ENCODE measurements around the gene KCNJ6.
A peak's percentile ranks its signal among the peaks of the same experiment; 100 is the strongest.
"Not testable (repeated sequence)": the region's sequence is repeated elsewhere in the genome, so short reads cannot be mapped to it uniquely, and the experiment has no call there.

The KCNJ6 gene

GRCh38 chr21:37644636-37645035 lies 271.6 kb downstream of the KCNJ6 start:
- ATAC-seq (no peak), DNase-seq (ENCODE audit: low spot score in 2 of 2) (no peak)
- Mint-ChIP-seq H3K27ac (no peak overlapping the region), H3K4me1 (no peaks in the 10 kb centered on the region), H3K4me3 (no peak overlapping the region), H3K9me3 (no peaks in the 10 kb centered on the region), H3K36me3 (no peaks in the 10 kb centered on the region)

- H3K36me3 Mint-ChIP-seq; H3K9me3 Mint-ChIP-seq; DNase-seq (ENCODE audit: low spot score in 2 of 2); H3K4me3 Mint-ChIP-seq; H3K4me1 Mint-ChIP-seq; H3K27ac Mint-ChIP-seq; ATAC-seq: not testable (repeated sequence)
Observed at GRCh38 chr21:37643862-37644261, 272.4 kb downstream of the KCNJ6 start.

- no peaks in the 10 kb centered on the region for H3K36me3 Mint-ChIP-seq
- no peak overlapping the region for H3K4me3 Mint-ChIP-seq
- ATAC-seq (peak; percentile 73), DNase-seq (ENCODE audit: low spot score in 2 of 2) (no peak)
- no peaks in the 10 kb centered on the region for H3K4me1 Mint-ChIP-seq
- H3K9me3 Mint-ChIP-seq, result no peaks in the 10 kb centered on the region
- no peak overlapping the region for H3K27ac Mint-ChIP-seq
Observed at GRCh38 chr21:37642493-37642892, 273.8 kb downstream of the KCNJ6 start.

- DNase-seq (ENCODE audit: low spot score in 2 of 2), result no peak
- Mint-ChIP-seq H3K4me3 (no peak overlapping the region), H3K4me1 (no peaks in the 10 kb centered on the region), H3K27ac (no peak overlapping the region), H3K36me3 (no peaks in the 10 kb centered on the region), H3K9me3 (no peaks in the 10 kb centered on the region)
- ATAC-seq, result no peak
Observed at GRCh38 chr21:37639756-37640155, 276.5 kb downstream of the KCNJ6 start.

GRCh38 chr21:37636152-37636860 lies 280.0 kb downstream of the KCNJ6 start:
- H3K9me3 Mint-ChIP-seq, result no peaks in the 10 kb centered on the region
- H3K4me1 Mint-ChIP-seq, result no peaks in the 10 kb centered on the region
- no peak overlapping the region for H3K27ac Mint-ChIP-seq
- no peaks in the 10 kb centered on the region for H3K36me3 Mint-ChIP-seq
- H3K4me3 Mint-ChIP-seq, result no peak overlapping the region
- ATAC-seq (no peak), DNase-seq (ENCODE audit: low spot score in 2 of 2) (no peak)

- Mint-ChIP-seq H3K4me1 (no peaks in the 10 kb centered on the region), H3K36me3 (no peaks in the 10 kb centered on the region), H3K4me3 (no peak overlapping the region), H3K9me3 (no peaks in the 10 kb centered on the region), H3K27ac (no peak overlapping the region)
- ATAC-seq (no peak), DNase-seq (ENCODE audit: low spot score in 2 of 2) (no peak)
Observed at GRCh38 chr21:37631319-37632117, 284.7 kb downstream of the KCNJ6 start.

- ATAC-seq (no peak), DNase-seq (ENCODE audit: low spot score in 2 of 2) (no peak)
- no peaks in the 10 kb centered on the region for H3K9me3 Mint-ChIP-seq
- H3K27ac Mint-ChIP-seq, result no peak overlapping the region
- H3K4me3 Mint-ChIP-seq, result no peak overlapping the region
- H3K36me3 Mint-ChIP-seq, result no peaks in the 10 kb centered on the region
- no peaks in the 10 kb centered on the region for H3K4me1 Mint-ChIP-seq
Observed at GRCh38 chr21:37630872-37631271, 285.4 kb downstream of the KCNJ6 start.

- no peaks in the 10 kb centered on the region for H3K9me3 Mint-ChIP-seq
- H3K36me3 Mint-ChIP-seq, result no peaks in the 10 kb centered on the region
- H3K4me1 Mint-ChIP-seq, result no peaks in the 10 kb centered on the region
- ATAC-seq, result no peak
- H3K4me3 Mint-ChIP-seq, result no peak overlapping the region
- DNase-seq (ENCODE audit: low spot score in 2 of 2), result no peak
- no peak overlapping the region for H3K27ac Mint-ChIP-seq
Observed at GRCh38 chr21:37628362-37628761, 287.9 kb downstream of the KCNJ6 start.

GRCh38 chr21:37627561-37627960 lies 288.7 kb downstream of the KCNJ6 start:
- Mint-ChIP-seq H3K27ac (no peak overlapping the region), H3K4me1 (no peaks in the 10 kb centered on the region), H3K36me3 (no peaks in the 10 kb centered on the region), H3K4me3 (no peak overlapping the region), H3K9me3 (no peaks in the 10 kb centered on the region)
- DNase-seq (ENCODE audit: low spot score in 2 of 2) (no peak), ATAC-seq (no peak)

GRCh38 chr21:37627074-37627473 lies 289.2 kb downstream of the KCNJ6 start:
- ATAC-seq, result no peak
- Mint-ChIP-seq H3K4me3 (no peak overlapping the region), H3K4me1 (no peaks in the 10 kb centered on the region), H3K9me3 (no peaks in the 10 kb centered on the region), H3K27ac (no peak overlapping the region), H3K36me3 (no peaks in the 10 kb centered on the region)
- DNase-seq (ENCODE audit: low spot score in 2 of 2), result no peak

GRCh38 chr21:37626320-37626719 lies 289.9 kb downstream of the KCNJ6 start:
- H3K36me3 Mint-ChIP-seq, result no peaks in the 10 kb centered on the region
- no peak for ATAC-seq
- no peaks in the 10 kb centered on the region for H3K9me3 Mint-ChIP-seq
- no peak overlapping the region for H3K4me3 Mint-ChIP-seq
- no peaks in the 10 kb centered on the region for H3K4me1 Mint-ChIP-seq
- no peak for DNase-seq (ENCODE audit: low spot score in 2 of 2)
- no peak overlapping the region for H3K27ac Mint-ChIP-seq

GRCh38 chr21:37623689-37624088 lies 292.6 kb downstream of the KCNJ6 start:
- Mint-ChIP-seq H3K36me3 (no peaks in the 10 kb centered on the region), H3K4me1 (no peaks in the 10 kb centered on the region), H3K4me3 (no peak overlapping the region), H3K9me3 (no peaks in the 10 kb centered on the region), H3K27ac (no peak overlapping the region)
- DNase-seq (ENCODE audit: low spot score in 2 of 2) (no peak), ATAC-seq (no peak)

GRCh38 chr21:37623183-37623582 lies 293.1 kb downstream of the KCNJ6 start:
- H3K4me1 Mint-ChIP-seq, result no peaks in the 10 kb centered on the region
- ATAC-seq (no peak), DNase-seq (ENCODE audit: low spot score in 2 of 2) (no peak)
- H3K9me3 Mint-ChIP-seq, result no peaks in the 10 kb centered on the region
- no peaks in the 10 kb centered on the region for H3K36me3 Mint-ChIP-seq
- no peak overlapping the region for H3K27ac Mint-ChIP-seq
- H3K4me3 Mint-ChIP-seq, result no peak overlapping the region

GRCh38 chr21:37622755-37623154 lies 293.5 kb downstream of the KCNJ6 start:
- Mint-ChIP-seq H3K9me3 (no peaks in the 10 kb centered on the region), H3K4me1 (no peaks in the 10 kb centered on the region), H3K36me3 (no peaks in the 10 kb centered on the region), H3K4me3 (no peak overlapping the region), H3K27ac (no peak overlapping the region)
- ATAC-seq, result no peak
- no peak for DNase-seq (ENCODE audit: low spot score in 2 of 2)

GRCh38 chr21:37620401-37620800 lies 295.9 kb downstream of the KCNJ6 start:
- Mint-ChIP-seq H3K9me3 (no peaks in the 10 kb centered on the region), H3K4me3 (no peak overlapping the region), H3K4me1 (no peaks in the 10 kb centered on the region), H3K36me3 (no peaks in the 10 kb centered on the region), H3K27ac (no peak overlapping the region)
- no peak for DNase-seq (ENCODE audit: low spot score in 2 of 2)
- ATAC-seq, result no peak

- Mint-ChIP-seq H3K9me3 (no peaks in the 10 kb centered on the region), H3K27ac (no peak overlapping the region), H3K4me3 (no peak overlapping the region), H3K36me3 (no peaks in the 10 kb centered on the region), H3K4me1 (no peaks in the 10 kb centered on the region)
- ATAC-seq (no peak), DNase-seq (ENCODE audit: low spot score in 2 of 2) (no peak)
Observed at GRCh38 chr21:37619464-37619974, 296.7 kb downstream of the KCNJ6 start.
